GM21526 (cell line): Measurements from ENCODE around the gene KIDINS220.

ENCODE experiments used
- ATAC-seq: cut with Tn5 transposase; IDR thresholded peaks from one replicate; pipeline ENCODE4 v1.9.1; 2021; ENCODE audit warnings: moderate library complexity; ENCODE audit not compliant: unreplicated experiment, low FRiP score

The KIDINS220 gene

DNA sequence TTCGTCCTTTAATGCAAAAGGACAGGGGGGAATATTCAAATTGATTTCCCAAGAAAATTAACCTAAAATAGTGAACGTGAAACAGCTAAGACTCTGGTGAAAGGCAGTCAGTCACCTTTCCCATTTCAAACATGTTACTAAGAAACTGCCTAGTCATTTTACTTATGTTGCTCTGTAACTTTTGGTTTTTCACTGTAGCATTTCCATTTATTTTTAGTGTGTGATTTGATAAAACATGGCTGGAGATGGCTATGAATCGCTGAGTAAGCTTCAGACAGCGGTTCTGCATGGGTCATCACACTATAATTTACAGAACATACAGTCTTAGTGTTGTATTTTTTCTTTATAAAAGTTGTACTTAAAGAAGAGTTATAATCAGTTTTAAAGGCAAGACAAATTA, 16.0 kb upstream of the KIDINS220 start:
- ATAC-seq, result no peak

DNA sequence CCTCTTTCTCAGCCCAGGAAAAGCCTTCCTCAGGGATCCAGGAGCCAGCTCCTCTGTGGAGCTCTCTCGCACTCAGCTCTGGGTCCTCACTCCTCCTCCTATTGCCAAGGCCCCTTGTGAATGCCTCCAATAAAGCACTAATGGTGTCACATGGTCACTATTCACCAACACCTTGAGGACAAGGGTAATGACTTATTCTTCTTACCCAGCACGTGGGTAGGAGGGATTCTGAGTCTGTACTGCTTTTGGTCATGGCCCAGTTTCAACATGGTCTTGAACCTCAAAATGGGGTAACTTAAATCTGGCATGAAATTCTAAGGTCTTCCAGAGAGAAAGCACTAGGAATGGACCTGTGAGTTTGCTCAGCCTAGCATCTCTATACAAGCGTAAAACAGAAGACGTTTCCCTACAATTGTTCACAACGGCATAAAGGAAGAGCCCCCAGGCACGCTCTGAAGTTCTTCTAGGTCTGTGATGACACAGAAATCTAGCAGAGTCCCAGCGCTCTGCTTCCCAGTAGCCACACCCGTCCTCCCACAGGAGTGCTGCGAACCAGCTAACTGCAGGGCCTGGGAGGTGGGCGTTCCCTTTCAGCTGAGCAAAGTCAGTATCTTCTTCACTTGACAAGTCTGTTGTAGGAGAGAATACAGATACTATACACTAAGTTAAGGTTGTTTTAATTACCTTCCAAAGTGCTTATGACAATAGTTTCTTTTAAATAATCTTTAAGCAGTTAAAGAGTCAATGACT, 14.6 kb upstream of the KIDINS220 start:
- no peak for ATAC-seq

DNA sequence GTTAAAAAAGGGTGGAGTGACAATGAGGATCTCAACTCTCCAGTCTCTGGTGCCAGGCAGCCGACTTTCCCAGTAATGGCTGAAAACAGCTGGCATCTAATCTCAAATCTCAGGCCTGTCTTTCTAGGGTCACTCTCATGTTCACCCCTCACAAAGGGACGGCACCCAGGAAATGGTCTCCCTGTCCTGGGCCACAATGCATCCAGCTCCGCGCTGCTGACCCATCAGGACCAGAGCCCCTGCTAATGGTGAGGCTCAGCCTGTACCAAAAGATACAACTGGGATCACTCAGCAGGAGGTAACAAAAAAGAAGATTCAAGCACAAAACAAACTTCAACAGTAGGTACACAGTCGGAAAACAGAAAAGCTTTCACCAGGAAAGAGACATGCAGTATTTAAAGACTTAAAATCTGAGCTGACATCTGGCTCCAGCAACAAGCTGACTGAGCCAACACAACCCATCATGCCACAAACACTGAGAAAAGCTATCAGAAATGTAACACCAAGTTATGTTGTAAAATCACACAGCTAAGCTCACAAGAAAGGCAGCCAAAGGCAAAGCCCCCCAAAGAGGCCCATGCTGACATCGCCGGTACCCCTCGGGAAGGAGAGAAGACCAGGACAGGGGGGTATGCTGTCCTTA, 13.6 kb upstream of the KIDINS220 start:
- ATAC-seq, result no peak

DNA sequence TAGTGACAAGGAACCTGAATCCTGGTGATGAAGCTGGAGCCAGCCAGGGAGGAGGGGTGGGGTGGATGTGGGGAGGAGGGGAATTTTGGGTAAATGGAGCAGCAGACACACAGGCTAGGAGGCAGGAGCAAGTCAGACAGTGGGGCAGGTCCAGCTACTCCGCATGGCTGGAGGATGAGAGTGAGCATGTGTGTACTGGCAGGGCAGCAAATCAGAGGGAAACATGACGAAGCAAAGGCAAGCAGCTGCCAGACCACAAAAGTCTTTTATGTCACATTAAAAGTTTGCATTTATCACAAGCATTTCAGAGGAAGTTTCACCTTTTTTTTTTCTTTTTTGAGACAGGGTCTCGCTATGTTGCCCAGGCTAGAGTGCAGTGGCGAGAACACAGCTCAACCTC, 11.9 kb upstream of the KIDINS220 start:
- no peak for ATAC-seq

DNA sequence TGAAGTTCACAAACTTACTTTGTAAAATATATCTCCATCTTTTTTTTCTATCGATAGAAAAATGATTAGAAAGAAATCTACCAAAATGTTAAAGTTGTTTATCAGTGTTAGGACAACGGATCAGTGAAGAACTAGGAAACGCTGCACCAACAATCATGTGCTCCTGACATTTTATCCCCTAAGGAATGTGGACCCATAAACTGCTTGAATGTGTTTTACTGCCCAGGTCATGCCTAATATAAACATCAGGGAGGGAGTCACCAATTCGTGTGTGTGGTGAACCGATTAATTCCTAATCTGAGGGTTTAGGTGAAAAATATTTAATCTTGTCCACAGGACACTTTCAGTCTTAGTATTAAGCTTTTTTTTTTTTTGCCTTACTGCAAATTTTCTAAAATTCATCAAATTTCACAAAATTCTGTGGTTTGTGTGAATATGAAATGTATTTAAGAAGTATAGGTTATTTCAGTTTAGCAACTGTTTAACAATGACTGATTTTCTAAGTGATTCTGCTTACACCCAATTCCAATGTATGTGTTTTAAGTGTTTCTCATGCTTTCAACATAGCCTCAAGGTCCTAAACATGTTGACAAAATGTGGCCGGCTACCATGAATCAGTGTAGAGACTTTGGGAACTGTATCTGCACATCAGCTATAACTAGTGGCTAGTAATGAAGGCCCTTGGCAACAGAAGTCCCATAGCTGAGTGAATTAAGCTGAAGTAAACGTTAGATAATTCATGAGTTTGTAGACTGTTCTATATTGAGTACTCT, 11.1 kb upstream of the KIDINS220 start:
- no peak for ATAC-seq

DNA sequence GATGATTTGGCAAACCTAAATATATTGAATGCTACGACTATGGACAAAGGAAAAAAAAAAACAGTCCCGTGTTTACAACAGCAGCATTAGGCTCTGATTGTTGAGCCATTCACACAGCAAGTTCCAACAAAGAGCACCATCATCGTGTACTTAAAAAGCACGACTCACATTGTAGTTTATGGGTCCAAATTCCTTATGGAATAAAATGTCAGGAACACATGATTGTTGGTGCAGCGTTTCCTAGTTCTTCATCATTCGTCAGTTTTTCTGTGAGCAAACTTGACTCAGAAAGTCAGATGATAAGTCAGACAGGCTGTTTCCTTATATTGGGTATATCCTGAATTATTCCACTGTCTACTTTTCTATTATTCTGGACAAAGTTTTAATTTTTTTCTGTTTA, 10.0 kb upstream of the KIDINS220 start:
- ATAC-seq, result no peak

DNA sequence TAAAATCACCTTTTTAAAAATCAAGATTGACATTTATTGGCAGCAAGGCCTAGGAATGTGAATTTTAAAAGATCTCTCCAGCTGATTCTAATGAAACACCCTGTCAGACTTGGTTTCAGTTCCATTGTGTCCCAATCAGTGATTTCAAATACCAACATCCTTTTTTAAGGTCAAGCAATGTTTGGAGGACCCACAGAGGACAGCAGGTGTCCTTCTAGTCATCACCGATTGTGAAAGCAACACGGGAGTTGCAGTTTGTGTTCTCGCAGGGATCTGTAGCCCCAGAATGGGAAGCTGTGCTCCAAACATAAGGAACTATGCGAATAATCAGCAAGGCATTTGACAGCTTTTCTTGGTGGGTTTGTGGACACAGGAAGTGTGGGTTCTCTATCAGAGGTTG, 4.5 kb upstream of the KIDINS220 start:
- no peak for ATAC-seq

DNA sequence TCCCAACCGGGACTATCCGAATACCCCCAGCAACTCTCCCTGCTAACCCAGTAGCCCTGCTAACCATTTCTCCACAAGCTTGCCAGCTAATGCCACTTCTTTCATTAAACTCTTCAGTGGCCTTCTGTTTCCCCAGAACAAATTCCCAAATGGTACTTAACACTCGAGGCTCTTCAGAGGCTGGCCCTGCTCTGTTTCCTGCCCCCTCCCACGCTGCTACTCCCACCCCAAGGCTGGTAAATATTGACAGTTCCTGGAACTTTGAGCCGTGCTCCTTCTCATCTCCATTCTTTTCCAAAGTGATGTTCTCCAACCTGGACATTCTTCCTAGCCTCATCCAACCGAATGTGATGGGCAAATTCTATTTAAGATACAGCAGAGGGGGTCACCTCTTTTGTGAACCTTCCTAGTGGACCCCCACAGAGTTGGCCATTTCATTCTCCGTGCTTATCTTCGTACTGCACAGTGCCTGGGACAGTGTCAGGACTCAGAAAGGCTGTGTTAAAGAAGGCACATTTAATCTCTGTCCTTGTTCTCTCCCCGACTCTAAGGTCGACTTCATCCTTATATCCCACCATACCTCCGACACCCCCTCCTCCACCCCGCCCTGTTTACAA, 3.2 kb upstream of the KIDINS220 start:
- ATAC-seq, result no peak

DNA sequence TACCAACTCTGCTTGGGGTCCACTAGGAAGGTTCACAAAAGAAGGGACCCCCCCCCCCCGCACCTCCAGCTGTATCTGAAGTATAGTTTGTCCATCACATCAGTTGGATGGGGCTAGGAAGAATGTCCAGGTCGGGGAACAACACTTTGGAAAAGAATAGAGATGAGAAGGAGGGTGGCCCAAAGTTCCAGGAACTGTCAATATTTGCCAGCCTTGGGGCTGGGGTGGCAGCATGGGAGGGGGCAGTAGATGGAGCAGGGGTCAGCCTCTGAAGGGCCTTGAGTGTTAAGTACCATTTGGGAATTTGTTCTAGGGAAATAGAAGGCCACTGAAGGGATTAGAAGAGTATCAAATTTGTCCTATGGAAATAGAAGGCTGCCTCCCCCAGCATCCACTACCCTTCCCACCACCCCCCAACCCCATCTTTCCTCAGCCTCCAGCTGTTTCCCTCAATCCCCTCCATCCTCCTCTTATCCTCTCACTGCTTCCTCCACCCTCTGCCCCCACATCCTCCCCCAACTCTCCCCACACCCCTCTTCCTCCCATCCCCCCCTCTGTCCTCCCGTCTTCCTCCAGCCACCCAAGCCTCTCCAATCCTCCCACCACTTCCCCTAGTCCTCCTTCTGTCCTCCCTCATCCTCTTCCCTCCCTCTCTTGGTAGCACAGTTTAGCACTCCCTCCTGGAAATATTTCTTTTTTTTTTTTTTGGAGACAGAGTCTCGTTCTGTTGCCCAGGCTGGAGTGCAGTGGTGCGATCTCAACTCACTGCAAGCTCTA, 2.0 kb upstream of the KIDINS220 start:
- ATAC-seq, result no peak

DNA sequence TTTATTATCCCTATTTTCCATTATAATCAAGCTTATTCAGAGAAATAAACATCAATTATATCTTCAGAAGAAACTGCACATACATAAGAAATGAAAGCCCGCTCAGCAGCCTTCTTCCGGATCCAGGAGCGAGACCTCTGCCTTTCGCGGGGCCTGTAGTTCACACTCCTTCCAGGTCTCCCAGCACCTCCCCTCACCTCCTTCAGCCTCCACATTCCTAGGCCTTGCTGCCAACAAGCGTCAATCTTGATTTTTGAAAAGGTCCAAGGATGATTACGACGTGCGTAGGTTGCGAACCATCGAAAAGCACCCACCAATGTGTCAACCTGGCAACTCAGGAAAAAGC, 355 bp upstream of the KIDINS220 start:
- no peak for ATAC-seq

DNA sequence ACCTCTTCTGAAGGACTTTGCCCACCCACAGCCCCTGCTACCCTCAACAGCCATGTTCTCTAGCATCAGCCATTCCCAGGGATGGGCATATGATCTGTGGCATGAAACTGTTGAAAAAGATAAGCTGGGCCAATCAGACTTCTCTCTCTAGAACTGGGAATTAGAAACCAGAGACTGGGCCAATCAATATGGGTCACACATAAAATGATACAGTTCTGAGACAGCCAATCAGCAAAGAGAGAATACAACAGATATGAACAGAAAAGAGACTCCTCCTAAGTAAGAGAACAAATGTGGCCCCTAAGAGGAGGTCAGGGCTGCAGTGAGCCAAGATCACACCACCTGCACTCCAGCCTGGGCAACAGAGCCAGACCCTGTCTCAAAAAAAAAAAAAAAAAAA, 2.1 kb downstream of the KIDINS220 start:
- ATAC-seq, result no peak

DNA sequence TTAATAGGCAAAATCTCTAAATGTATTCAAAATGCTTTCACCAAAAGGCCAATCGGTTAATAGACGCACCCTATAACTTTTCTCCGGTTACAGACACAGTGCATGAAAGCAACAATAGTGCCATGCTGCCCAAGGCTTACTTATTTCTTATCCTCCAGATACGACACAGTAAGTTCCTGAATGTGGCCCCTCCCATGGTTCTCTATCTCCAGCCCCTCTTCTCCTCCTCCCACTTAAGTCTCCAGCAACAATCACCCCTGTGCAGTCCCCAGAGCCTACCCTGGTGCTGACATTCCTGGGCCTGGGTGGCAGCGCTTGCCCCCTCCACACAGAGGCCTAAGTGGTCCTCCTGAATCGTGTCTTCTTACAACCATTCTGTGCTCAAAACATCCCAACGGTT, 3.6 kb downstream of the KIDINS220 start:
- no peak for ATAC-seq

DNA sequence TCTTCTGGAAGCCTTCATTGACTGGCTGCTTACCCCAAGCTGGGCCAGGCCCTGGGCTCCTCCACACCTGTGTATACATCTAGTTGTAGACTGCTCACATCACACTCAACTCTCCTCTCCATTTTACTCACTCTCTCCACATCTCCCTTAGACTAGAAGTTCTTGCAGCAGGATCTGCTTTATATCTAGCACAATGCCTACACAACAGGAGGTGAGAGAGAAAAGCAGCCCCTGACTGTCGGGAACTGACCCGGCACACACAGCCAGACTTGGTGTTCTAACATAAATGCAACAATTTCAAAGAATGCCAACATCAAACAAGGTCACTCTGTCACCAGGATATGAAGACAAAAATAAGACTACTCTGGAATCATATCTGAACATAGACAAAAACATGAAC, 5.9 kb downstream of the KIDINS220 start:
- no peak for ATAC-seq

DNA sequence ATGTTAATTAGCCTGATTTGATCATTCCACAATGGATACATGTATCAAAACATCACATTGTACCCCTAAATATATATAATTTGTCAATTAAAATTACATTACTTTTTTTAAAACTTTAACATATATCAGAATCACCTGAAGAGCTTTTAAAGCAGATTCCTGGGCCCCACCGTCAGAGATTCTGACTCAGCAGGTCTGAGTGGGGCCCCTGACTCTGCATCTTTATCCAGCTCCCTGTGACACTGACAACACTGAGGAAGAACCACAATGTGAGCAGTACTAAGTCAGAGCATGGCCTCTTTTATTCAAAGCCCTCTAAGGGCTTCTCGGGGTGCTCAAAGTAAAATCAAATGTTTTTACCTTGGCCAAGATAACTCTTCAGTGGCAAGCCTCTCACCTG, 9.7 kb downstream of the KIDINS220 start:
- no peak for ATAC-seq

DNA sequence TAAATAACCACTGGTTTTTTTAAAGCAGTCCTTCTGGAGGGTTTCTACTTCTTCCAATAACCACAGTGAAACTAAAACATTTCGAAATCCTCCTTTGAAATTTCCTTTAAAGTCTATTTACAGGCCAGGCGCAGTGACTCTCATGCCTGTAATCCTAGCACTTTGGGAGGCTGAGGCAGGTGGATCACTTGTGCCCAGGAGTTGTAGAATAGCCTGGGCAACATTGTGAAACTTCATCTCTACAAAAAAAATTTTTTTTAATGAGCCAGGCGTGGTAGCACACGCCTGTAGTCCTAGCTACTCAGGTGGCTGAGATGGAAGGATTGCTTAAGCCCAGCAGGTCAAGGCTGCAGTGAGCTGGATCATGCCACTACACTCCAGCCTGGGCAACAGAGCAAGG, 15.2 kb downstream of the KIDINS220 start:
- ATAC-seq, result no peak

DNA sequence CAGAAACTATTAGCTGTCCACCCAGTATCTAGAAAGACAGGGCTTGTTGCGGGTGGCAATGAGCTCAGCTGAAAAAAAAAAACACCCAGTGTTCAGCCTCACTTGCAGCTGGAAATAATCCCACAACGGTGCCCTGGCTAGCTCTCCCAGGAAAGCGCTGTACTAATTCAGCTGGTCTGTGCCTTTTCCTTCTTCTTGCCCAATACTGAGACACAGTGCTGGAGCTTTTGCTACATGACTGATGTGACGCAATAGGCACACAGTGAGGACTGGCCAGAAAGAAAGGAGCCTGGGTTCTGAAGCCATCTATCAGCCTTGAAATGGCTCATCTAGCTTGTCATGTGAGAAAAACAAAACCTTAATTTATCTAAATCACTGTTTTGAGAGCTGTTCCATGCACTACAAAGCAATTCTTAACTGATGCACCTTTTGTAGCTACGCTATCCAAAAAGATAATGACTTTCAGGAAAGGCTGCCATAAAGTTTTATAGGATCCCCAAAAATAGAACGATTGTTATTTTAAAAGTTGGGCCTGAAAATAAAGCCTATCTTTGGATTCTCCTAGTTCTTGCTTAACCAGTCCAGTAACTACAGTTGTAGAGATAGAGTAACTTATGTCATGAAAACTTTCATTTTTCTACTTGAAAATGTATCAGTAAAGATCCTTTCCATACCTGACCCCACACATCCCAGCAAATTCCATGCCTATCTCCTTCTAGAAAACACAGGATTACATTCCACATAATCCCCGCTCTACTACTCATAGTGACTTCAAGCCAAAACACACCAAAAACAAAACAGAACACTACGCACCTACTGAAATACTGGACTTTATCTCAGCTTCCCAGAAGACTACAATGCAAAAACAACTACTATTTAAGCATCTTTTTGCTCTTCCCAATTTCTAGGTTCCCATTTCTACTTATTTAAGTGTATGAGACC, 15.9 kb downstream of the KIDINS220 start:
- ATAC-seq, result no peak

DNA sequence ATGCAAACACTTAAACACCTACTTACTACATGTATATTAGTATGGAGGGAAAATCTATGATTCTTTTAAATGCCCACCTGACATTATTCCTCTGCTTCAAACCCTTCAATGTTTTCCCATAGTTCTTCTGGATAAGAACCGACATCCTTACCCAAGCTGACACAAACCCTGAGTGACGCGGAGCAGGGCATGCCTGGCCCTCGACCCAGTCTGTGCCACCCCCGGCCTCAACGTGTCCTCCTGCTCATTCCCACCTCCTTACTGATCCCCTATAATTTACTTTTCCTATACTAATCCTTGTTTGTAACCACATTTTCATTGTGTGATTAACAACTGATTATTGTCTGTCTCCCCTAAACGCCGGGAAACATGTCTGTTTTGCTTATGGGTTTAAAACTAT, 17.5 kb downstream of the KIDINS220 start:
- ATAC-seq, result no peak

DNA sequence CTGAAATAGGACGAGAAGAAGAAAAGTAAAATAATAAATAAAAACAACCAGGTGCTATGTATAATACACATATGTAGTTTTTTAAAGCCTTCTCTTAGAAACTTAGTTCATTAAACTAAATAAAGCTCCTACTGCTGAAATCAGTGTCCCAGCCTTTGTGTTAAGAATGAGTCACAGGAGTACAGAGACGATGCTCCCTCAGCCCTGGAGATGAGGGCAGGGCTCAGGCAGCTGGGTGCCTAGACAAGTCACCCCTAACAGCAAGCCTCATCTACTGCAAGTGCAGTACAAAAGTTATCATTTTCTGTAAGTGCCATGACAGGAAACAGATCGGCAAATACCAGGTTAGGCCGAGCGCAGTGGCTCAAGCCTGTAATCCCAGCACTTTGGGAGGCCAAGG, 18.2 kb downstream of the KIDINS220 start:
- ATAC-seq, result no peak

DNA sequence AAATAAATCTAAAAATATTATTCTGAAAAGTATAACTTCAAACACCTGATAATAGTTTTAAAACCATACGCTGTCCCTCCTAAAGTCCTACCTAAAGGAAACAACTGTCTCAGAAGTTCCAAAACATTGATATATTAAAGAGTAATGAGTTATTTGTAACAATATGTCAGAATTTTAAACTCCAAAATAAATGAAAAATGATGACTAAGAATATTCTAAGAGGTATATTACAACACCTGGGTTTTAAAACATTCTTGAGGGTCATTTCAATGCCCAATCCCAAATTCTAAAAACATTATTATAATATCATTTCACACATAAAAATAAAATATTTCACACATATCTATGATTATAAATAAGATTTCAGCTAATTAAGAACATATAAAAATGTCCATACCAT, 20.2 kb downstream of the KIDINS220 start:
- ATAC-seq, result no peak
